Muscle of leg (tissue), 16 donors: Measurements from ENCODE around the gene FMOD. TPM values are rescaled to one million over a fixed set of nuclear protein-coding genes. Genes with fewer than 3 reads are reported as not detected.

ENCODE experiments used
- DNase-seq: peaks from one replicate; pipeline ENCODE4 v3.0.0; 2013
- H3K27ac ChIP-seq: one replicate; pipeline ENCODE4 v1.5.1; 2013; ENCODE audit warnings: mild to moderate bottlenecking, low read length, control low read depth
- H3K27me3 ChIP-seq: one replicate; pipeline ENCODE4 v1.6.1; 2013; ENCODE audit warnings: low read length; ENCODE audit not compliant: control insufficient read depth, insufficient read depth
- H3K36me3 ChIP-seq: one replicate; pipeline ENCODE4 v1.6.1; 2013; ENCODE audit warnings: low read length; ENCODE audit not compliant: control insufficient read depth, insufficient read depth
- H3K4me1 ChIP-seq: one replicate; pipeline ENCODE4 v1.6.1; 2013; ENCODE audit warnings: low read length; ENCODE audit not compliant: control insufficient read depth, insufficient read depth
- H3K4me3 ChIP-seq: one replicate; pipeline ENCODE4 v1.5.1; 2013; ENCODE audit warnings: low read length, control low read depth
- H3K9me3 ChIP-seq: replicated peaks from 2 replicates; pipeline ENCODE4 v1.6.1; 2013; ENCODE audit warnings: low read depth, low read length; ENCODE audit not compliant: control insufficient read depth
- WGBS: methylation state at CpG from one replicate; pipeline ENCODE4 v1.1.5; 2013; ENCODE audit warnings: missing lambda C conversion rate; ENCODE audit not compliant: insufficient coverage; 5-methylcytosine and 5-hydroxymethylcytosine counted together
- long read RNA-seq, 11 donors: transcript quantifications; one replicate each; lab custom pipeline, GENCODE V29; 2026
- polyA plus RNA-seq, 8 donors: library from polyadenylated mRNA; unstranded; fragments of 120-200 nt; gene quantifications; one replicate each; pipeline versions ENCODE4 v1.2.1 to v1.2.3, GENCODE V29; 2013; ENCODE audit warnings: inconsistent platforms in 1 of 8, low replicate concordance in 1 of 8; ENCODE audit not compliant: insufficient read length in 8 of 8, insufficient read depth in 1 of 8
- total RNA-seq: library from RNA; stranded (reverse); fragments of 120-200 nt; gene quantifications from one replicate; pipeline ENCODE4 v1.2.4, GENCODE V29; 2013

The FMOD gene
- 258 TPM for total RNA-seq
- polyA plus RNA-seq: 100 to 1,000 TPM in 4 of 8 donors, 10 to 100 TPM in 4; 55.0 to 493 (median 124) TPM
- long read RNA-seq, donor 1, transcript FMOD-201 (3 exons, 3,310 nt): major isoform, 7 of 32 reads
- long read RNA-seq, donor 1, partial matches to known transcripts: 25 of 32 reads
- long read RNA-seq, donor 1, other reads (novel, unspliced or antisense): 0 of 32 reads
- long read RNA-seq, donor 2, partial matches to known transcripts: 0 of 2 reads
- long read RNA-seq, donor 2, other reads (novel, unspliced or antisense): 0 of 2 reads
- long read RNA-seq, donor 3, transcript FMOD-201 (3 exons, 3,310 nt): major isoform, 20 of 67 reads
- long read RNA-seq, donor 3, partial matches to known transcripts: 47 of 67 reads
- long read RNA-seq, donor 3, other reads (novel, unspliced or antisense): 0 of 67 reads
- long read RNA-seq, donor 4, partial matches to known transcripts: 28 of 32 reads
- long read RNA-seq, donor 4, other reads (novel, unspliced or antisense): 0 of 32 reads
- long read RNA-seq, donor 5, transcript FMOD-201 (3 exons, 3,310 nt): major isoform, 153 of 796 reads
- long read RNA-seq, donor 5, partial matches to known transcripts: 643 of 796 reads
- long read RNA-seq, donor 5, other reads (novel, unspliced or antisense): 0 of 796 reads
- long read RNA-seq, donor 6, transcript FMOD-201 (3 exons, 3,310 nt): major isoform, 19 of 55 reads
- long read RNA-seq, donor 6, partial matches to known transcripts: 36 of 55 reads
- long read RNA-seq, donor 6, other reads (novel, unspliced or antisense): 0 of 55 reads
- long read RNA-seq, donor 7, transcript FMOD-201 (3 exons, 3,310 nt): major isoform, 42 of 108 reads
- long read RNA-seq, donor 7, partial matches to known transcripts: 66 of 108 reads
- long read RNA-seq, donor 7, other reads (novel, unspliced or antisense): 0 of 108 reads
- long read RNA-seq, donor 8, transcript FMOD-201 (3 exons, 3,310 nt): major isoform, 22 of 481 reads
- long read RNA-seq, donor 8, partial matches to known transcripts: 459 of 481 reads
- long read RNA-seq, donor 8, other reads (novel, unspliced or antisense): 0 of 481 reads
- long read RNA-seq, donor 9, transcript FMOD-201 (3 exons, 3,310 nt): major isoform, 15 of 103 reads
- long read RNA-seq, donor 9, partial matches to known transcripts: 88 of 103 reads
- long read RNA-seq, donor 9, other reads (novel, unspliced or antisense): 0 of 103 reads
- long read RNA-seq, donor 10, transcript FMOD-201 (3 exons, 3,310 nt): major isoform, 7 of 58 reads
- long read RNA-seq, donor 10, partial matches to known transcripts: 51 of 58 reads
- long read RNA-seq, donor 10, other reads (novel, unspliced or antisense): 0 of 58 reads
- long read RNA-seq, donor 11, transcript FMOD-201 (3 exons, 3,310 nt): major isoform, 51 of 234 reads
- long read RNA-seq, donor 11, partial matches to known transcripts: 182 of 234 reads
- long read RNA-seq, donor 11, other reads (novel, unspliced or antisense): 0 of 234 reads

- H3K4me1 ChIP-seq: peaks cover 24% of the 10 kb centered on the region
- peaks cover 4% of the 10 kb centered on the region for H3K27me3 ChIP-seq
- peak within 1 kb of the TSS; percentile 92 for H3K27ac ChIP-seq
- H3K9me3 ChIP-seq: no peaks in the 10 kb centered on the region
- WGBS: 2% methylated on average over 6 of the region's 17 CpGs
- peak; percentile 97 for DNase-seq
- peaks cover 15% of the 10 kb centered on the region for H3K36me3 ChIP-seq
- H3K4me3 ChIP-seq: peak within 1 kb of the TSS; percentile 37
These were observed at the start of gene FMOD for GRCh38 chr1:203351037-203351625. Gene FMOD (minus strand): TSS chr1:203351122. CDS start chr1:203348270, 2,852 bp downstream.

- 85% methylated on average over 3 of the region's 7 CpGs for WGBS
- H3K27ac ChIP-seq: no peak overlapping the region
- H3K4me1 ChIP-seq: no peaks in the 10 kb centered on the region
- no peak for DNase-seq
- no peak overlapping the region for H3K4me3 ChIP-seq
- H3K9me3 ChIP-seq: peaks cover 3% of the 10 kb centered on the region
- peaks cover 6% of the 10 kb centered on the region for H3K27me3 ChIP-seq
- no peaks in the 10 kb centered on the region for H3K36me3 ChIP-seq
These were observed 45.8 kb upstream of the FMOD start for GRCh38 chr1:203396595-203397194.

- H3K9me3 ChIP-seq: peaks cover 3% of the 10 kb centered on the region
- no CpG with 5 or more reads among the region's 6 CpGs for WGBS
- no peak overlapping the region for H3K4me3 ChIP-seq
These were observed 44.8 kb upstream of the FMOD start for GRCh38 chr1:203395751-203396150.

GRCh38 chr1:203390298-203390697 lies 39.4 kb upstream of the FMOD start:
- peaks cover 3% of the 10 kb centered on the region for H3K9me3 ChIP-seq
- no peak for DNase-seq
- no CpG with 5 or more reads among the region's 2 CpGs for WGBS
- no peaks in the 10 kb centered on the region for H3K4me1 ChIP-seq
- peaks cover 3% of the 10 kb centered on the region for H3K27me3 ChIP-seq
- H3K36me3 ChIP-seq: no peaks in the 10 kb centered on the region
- no peak overlapping the region for H3K27ac ChIP-seq
- no peak overlapping the region for H3K4me3 ChIP-seq

More at GRCh38 chr1:203395751-203396150, 44.8 kb upstream of the FMOD start:
- no peaks in the 10 kb centered on the region for H3K4me1 ChIP-seq
- peaks cover 6% of the 10 kb centered on the region for H3K27me3 ChIP-seq
- DNase-seq: no peak
- no peak overlapping the region for H3K27ac ChIP-seq
- no peaks in the 10 kb centered on the region for H3K36me3 ChIP-seq

GRCh38 chr1:203388683-203389082 lies 37.8 kb upstream of the FMOD start:
- Histone ChIP-seq H3K36me3 (no peaks in the 10 kb centered on the region), H3K4me1 (no peaks in the 10 kb centered on the region), H3K9me3 (peaks cover 3% of the 10 kb centered on the region), H3K27me3 (no peaks in the 10 kb centered on the region), H3K4me3 (no peak overlapping the region), H3K27ac (no peak overlapping the region)
- DNase-seq: no peak
- no CpG with 5 or more reads among the region's 3 CpGs for WGBS

- 50% methylated on average over 1 of the region's 1 CpG for WGBS
- Histone ChIP-seq H3K4me1 (no peaks in the 10 kb centered on the region), H3K9me3 (no peaks in the 10 kb centered on the region)
These were observed 31.1 kb upstream of the FMOD start for GRCh38 chr1:203382026-203382425.

GRCh38 chr1:203381151-203381751 lies 30.3 kb upstream of the FMOD start:
- Histone ChIP-seq H3K4me3 (no peak overlapping the region), H3K36me3 (no peaks in the 10 kb centered on the region), H3K27ac (no peak overlapping the region), H3K9me3 (no peaks in the 10 kb centered on the region), H3K4me1 (no peaks in the 10 kb centered on the region), H3K27me3 (peaks cover 3% of the 10 kb centered on the region)
- 79% methylated on average over 2 of the region's 2 CpGs for WGBS
- DNase-seq: peak; percentile 55

More at GRCh38 chr1:203382026-203382425, 31.1 kb upstream of the FMOD start:
- no peak overlapping the region for H3K4me3 ChIP-seq
- no peak overlapping the region for H3K27ac ChIP-seq
- peaks cover 3% of the 10 kb centered on the region for H3K27me3 ChIP-seq
- no peak for DNase-seq
- H3K36me3 ChIP-seq: no peaks in the 10 kb centered on the region

- DNase-seq: no peak
- Histone ChIP-seq H3K4me1 (no peaks in the 10 kb centered on the region), H3K27me3 (peaks cover 3% of the 10 kb centered on the region), H3K27ac (no peak overlapping the region), H3K4me3 (no peak overlapping the region), H3K36me3 (no peaks in the 10 kb centered on the region), H3K9me3 (no peaks in the 10 kb centered on the region)
- 60% methylated on average over 1 of the region's 4 CpGs for WGBS
These were observed 29.7 kb upstream of the FMOD start for GRCh38 chr1:203380420-203381150.
